T-helper 2 cell (primary cell): ENCODE measurements around the gene COL8A1.
A peak's percentile ranks its signal among the peaks of the same experiment; 100 is the strongest.
"Not testable (repeated sequence)": the region's sequence is repeated elsewhere in the genome, so short reads cannot be mapped to it uniquely, and the experiment has no call there.

ENCODE experiments used
- DNase-seq, 5 experiments: peaks; one replicate each; pipeline versions ENCODE4 v3.0.0 to v3.0.0-alpha.2; 2012 to 2022
- total RNA-seq, 2 donors: gene quantifications; one replicate each; lab custom pipeline; 2026; lab: John Stamatoyannopoulos, UW

The COL8A1 gene
- 0 to 0.31 reads per million in 2 donors for total RNA-seq

- peak in 1 of 5 experiments; percentile 8 for DNase-seq
These were observed at the start of gene COL8A1 for GRCh38 chr3:99638167-99638948. Gene COL8A1 (plus strand): TSS chr3:99638594. CDS start chr3:99790683, 152,089 bp downstream.

GRCh38 chr3:99589168-99589567, 49.2 kb upstream of the COL8A1 start:
- not testable (repeated sequence) for DNase-seq

GRCh38 chr3:99599894-99600293, 38.5 kb upstream of the COL8A1 start:
- no peak for DNase-seq

GRCh38 chr3:99601515-99601914, 36.9 kb upstream of the COL8A1 start:
- DNase-seq: no peak

GRCh38 chr3:99602183-99602582, 36.2 kb upstream of the COL8A1 start:
- DNase-seq: no peak

DNA sequence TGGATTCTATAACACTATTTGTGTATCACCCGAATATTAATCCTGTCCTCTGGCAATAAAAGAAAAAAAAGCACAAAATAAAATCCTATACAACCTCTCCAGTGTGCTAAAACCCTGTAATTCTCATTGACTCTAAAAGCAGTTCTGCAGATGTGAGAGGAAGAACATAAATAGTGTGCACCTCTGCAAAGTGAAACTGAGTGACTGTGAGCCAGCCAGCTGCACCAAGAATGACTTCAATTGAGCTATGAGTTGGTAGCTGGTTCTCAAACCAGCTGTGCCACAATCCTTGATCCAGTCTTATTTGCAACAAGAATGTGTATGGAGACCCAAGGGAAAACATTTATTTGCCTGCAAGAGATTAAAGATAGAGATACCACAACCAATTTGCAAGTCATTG, 31.2 kb upstream of the COL8A1 start:
- DNase-seq: no peak

- no peak for DNase-seq
These were observed 23.6 kb upstream of the COL8A1 start for GRCh38 chr3:99614768-99615167.

DNA sequence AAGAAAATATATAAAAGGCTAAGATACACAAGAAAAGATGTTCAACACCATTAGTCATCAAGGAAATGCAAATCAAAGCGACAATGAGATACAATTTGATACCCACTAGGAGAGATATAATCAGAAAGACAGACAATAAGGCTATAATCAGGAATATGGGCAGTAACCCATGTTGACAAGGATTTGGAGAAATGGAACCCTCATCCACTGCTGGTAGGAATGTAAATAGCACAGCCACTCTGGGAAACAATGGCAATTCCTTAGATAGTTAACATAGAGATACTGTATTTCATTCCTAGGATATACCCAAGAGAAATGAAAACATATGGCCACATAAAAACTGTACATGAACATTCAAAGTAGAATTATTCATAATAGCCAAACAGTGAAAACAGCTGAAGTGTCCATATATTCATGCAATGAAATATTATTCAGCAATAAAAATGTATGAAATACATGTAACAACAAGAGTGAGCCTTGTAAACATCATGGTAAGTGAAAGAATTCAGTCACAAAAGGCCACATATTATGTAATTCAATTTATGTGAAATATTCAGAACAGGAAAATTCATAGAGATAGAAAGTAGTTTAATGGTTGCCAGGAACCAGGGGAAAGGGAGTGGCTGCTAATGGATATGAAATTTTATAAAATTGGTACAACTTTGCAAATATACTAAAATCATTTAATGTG, 18.2 kb upstream of the COL8A1 start:
- no peak for DNase-seq

DNA sequence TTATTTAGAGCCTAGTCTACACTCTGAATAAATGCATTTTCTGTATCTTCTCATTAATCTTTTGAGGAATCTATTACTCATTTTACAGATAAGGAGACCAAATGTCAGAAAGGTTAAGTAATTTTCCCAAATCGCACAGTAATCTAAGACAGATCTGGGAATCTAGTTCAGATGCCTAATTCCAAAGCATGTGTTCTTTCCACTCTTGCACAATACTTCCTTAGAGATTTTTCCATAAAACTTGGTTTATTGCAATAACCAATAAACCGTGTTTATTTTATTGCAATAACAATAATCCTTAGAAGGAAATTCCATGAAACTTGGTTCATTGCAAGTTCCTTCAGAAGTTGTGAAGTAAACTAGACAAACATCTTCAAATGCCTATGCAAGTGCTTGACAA, 17.4 kb upstream of the COL8A1 start:
- no peak for DNase-seq

GRCh38 chr3:99624496-99625236, 13.7 kb upstream of the COL8A1 start:
- peak in 1 of 5 experiments; percentile 5 for DNase-seq

DNA sequence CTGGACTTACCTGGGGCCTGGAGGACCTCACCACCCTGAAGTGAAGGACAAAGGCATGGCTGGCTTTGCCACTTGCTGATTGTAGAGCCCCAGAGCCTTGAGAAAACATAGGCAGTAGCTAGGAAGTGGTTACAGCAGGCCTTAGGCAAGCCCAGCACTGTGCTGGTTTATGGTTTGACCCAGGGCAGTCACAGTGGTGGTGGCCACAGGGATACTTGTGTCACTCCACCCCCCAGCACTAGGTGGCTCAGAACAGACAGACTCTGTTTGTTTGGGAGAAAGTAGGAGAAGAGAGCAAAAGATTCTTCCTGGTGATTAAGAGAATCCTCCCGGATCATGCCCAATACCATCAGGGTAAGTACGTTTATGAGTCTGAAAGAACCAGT, 13.2 kb upstream of the COL8A1 start:
- peak in 1 of 5 experiments; percentile 42 for DNase-seq

- no peak for DNase-seq
These were observed 12.6 kb upstream of the COL8A1 start for GRCh38 chr3:99625643-99626416.

GRCh38 chr3:99626417-99626788, 12.0 kb upstream of the COL8A1 start:
- DNase-seq: peak in 1 of 5 experiments; percentile 90

DNA sequence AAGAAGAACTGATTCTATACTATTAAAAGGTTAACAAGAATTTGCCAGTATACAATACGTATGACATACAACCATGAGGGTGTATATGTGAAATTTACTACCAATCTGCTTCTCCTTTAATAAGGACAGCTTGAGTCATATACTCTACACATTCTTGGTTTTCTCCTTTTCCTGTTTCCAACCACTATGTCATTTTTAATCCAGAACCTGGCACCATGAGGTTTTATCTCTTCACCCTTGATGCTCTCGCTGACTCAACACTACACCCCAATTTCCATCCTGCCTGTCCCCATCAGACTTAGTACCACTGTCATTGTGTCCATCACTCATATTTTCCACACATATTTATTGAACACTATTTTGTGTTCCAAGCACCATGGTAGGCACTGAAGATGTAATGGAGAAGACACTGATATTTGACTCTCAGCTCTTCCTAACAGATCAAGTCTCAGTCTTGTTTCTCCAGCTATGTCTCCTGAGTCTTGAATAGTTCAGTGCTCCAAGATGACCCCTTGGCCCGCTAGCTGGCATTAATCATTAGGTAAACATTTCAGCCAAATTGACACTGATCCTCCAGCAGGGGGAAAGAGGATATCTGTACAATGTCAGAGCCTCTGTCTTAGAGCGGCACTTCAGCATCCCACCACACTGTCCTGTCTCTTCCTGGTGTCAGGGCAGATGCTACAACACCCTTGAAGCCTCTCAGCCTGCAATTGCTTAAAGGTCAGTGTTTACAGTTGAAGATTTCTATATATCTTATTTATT, 11.2 kb upstream of the COL8A1 start:
- peak in 1 of 5 experiments; percentile 81 for DNase-seq

- DNase-seq: no peak
These were observed 7.6 kb upstream of the COL8A1 start for GRCh38 chr3:99630815-99631214.

DNA sequence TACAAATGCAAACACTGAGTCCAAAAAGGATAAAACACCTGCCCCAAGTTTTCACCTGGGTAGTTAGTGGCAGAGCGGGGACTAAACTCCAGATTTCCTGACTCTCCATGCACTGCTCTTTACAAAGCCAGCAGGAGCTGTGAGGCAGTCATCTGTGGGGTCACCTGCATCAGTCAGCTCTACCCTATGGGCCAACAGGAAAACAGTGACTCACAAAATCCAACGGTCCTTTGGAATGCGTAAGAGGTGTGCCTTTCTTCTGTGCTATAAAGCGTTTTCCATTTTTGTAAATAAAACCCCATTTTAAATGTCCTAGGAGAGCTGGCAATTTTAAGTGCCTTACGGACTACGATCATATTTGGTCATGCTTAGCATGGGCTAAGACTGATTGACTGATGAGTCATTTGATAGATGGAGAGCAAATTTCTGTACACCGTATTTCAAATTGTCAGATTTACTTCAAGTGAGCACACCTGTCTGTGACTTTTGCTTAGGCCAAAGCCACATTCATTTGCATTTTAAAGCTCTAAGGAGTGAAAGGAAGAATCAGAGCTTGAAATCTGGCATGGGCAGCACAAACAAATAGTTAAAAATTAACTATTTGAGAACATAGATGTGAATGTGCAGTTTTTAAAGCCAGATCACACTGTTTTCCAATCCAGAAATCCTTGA, 4.4 kb upstream of the COL8A1 start:
- DNase-seq: no peak

- no peak for DNase-seq
These were observed 3.5 kb upstream of the COL8A1 start for GRCh38 chr3:99634881-99635280.

GRCh38 chr3:99635348-99635747, 3.0 kb upstream of the COL8A1 start:
- no peak for DNase-seq

DNA sequence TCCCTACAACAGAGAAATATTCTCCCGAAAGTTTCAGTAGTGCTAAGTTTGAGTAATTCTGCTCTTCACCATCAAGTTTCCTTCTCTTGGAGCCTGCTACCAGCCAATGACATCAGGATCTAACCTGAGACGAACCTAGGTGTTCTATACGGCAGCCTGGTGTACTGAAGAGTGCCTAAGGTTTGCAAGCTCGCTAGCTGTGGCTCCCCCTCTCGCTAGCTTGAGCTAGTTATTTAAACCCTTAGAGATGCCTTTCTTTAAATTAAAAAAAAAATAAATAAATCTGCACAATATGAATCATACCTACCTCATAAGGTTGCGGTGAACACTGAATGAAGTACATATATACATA, 1.4 kb upstream of the COL8A1 start:
- DNase-seq: peak in 1 of 5 experiments; percentile 53

DNA sequence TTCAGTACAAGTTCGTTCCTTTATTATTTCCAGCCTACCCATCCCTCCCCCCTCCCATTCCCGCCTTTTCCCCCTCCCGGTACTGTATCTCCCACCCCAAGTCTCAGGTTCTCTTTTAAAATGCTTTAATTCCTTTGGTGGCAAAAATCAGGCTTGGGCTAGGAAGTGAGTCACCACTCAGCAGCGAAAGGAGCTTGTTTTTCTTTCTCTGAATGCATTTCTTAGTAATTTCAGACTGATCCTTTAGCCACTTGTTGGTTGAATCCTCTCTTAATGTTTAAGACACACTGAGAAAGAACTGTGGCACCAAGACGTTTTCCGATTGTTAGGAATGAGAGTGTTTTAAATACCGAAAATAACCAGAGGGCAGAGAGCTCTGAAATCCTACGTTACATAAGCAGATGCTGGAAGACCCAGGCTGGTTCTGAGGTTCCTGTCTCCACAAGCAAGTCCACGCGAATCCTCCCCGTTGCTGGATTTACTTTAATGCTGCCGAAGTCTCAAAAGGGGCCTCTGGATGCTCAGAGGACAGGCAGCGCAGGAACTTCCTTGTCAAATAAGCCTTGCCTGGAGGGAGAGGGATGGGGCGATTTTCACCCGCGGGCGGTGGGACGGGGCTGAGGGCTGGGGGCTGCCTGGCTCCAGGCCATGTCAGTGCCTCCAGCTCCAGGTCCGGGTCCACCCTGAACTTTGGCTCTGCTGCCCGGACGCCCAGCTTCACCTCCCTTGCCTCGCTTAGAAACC, 854 bp upstream of the COL8A1 start:
- DNase-seq: peak in 1 of 5 experiments; percentile 50

DNA sequence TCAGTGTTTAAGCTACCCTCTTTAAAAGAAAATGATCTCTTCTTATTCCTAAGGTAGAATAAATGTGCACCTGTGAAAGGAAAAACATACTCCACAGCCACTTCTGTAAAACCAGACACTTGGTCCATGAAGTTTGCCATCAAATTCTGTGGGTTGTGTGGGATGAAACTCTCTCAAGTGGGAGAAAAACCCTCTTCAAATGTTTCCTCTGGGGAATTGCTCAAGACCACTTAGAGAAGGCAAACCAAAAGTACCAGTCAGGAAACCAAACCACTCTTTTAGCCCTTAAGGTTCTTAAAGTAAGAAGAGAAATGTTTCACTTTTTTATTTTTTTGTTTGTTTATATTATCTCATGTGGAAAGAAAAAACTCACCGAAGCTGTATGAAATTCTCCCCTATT, 1.2 kb downstream of the COL8A1 start:
- DNase-seq: no peak
